HL-60 (cell line): ENCODE results near the gene CDK5RAP1.
"Not testable (repeated sequence)": the region's sequence is repeated elsewhere in the genome, so short reads cannot be mapped to it uniquely, and the experiment has no call there.

Experiments
- DNase-seq, 2 experiments: peaks; one replicate each; pipeline ENCODE4 v3.0.0-alpha.2; 2010 to 2020; ENCODE audit warnings: low read depth in 1 of 2, low spot score in 1 of 2
- H3K27ac ChIP-seq: fragments of 250-450 bp; sonication (Bioruptor Pico); replicated peaks from 2 replicates; pipeline ENCODE4 v1.5.1; 2020; ENCODE audit warnings: mild to moderate bottlenecking, moderate library complexity
- H3K27me3 ChIP-seq: fragments of 250-450 bp; sonication (Bioruptor Pico); 2 replicates; pipeline ENCODE4 v1.5.1; 2021; ENCODE audit warnings: mild to moderate bottlenecking, moderate library complexity; ENCODE audit not compliant: insufficient read depth, poor library complexity, severe bottlenecking
- H3K4me3 ChIP-seq: replicated peaks from 2 replicates; pipeline ENCODE4 v1.5.1; 2011; ENCODE audit warnings: mild to moderate bottlenecking, control low read depth, low read length; ENCODE audit not compliant: insufficient read depth
- GABPA ChIP-seq: IDR thresholded peaks from 2 replicates; pipeline ENCODE4 v1.6.1; 2012; ENCODE audit warnings: low read depth
- POLR2AphosphoS5 ChIP-seq: IDR thresholded peaks from 2 replicates; pipeline ENCODE4 v1.6.1; 2012; ENCODE audit warnings: low read depth
- SPI1 ChIP-seq: IDR thresholded peaks from 2 replicates; pipeline ENCODE4 v1.6.1; 2012; ENCODE audit warnings: low read depth, mild to moderate bottlenecking, borderline replicate concordance
- TF ChIP-seq, protein P1 (sequence below): IDR thresholded peaks from one replicate; pipeline ENCODE4 v1.5.1; 2011; ENCODE audit warnings: low read length, control low read depth, inconsistent platforms; ENCODE audit not compliant: insufficient read depth
- TF ChIP-seq, protein P2 (sequence below): IDR thresholded peaks from 2 replicates; pipeline ENCODE4 v1.6.1; 2012; ENCODE audit warnings: low read depth; ENCODE audit not compliant: insufficient replicate concordance

Gene CDK5RAP1

GRCh38 chr20:33431797-33432381 is 30.6 kb upstream of the CDK5RAP1 start:
- DNase-seq = no peak
- Histone ChIP-seq H3K27ac (no peak overlapping the region), H3K27me3 (no peaks in the 10 kb centered on the region), H3K4me3 (no peak overlapping the region)
- no peak for TF ChIP-seq SPI1
- TF ChIP-seq, protein P1, sequence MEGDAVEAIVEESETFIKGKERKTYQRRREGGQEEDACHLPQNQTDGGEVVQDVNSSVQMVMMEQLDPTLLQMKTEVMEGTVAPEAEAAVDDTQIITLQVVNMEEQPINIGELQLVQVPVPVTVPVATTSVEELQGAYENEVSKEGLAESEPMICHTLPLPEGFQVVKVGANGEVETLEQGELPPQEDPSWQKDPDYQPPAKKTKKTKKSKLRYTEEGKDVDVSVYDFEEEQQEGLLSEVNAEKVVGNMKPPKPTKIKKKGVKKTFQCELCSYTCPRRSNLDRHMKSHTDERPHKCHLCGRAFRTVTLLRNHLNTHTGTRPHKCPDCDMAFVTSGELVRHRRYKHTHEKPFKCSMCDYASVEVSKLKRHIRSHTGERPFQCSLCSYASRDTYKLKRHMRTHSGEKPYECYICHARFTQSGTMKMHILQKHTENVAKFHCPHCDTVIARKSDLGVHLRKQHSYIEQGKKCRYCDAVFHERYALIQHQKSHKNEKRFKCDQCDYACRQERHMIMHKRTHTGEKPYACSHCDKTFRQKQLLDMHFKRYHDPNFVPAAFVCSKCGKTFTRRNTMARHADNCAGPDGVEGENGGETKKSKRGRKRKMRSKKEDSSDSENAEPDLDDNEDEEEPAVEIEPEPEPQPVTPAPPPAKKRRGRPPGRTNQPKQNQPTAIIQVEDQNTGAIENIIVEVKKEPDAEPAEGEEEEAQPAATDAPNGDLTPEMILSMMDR = no peak
- TF ChIP-seq GABPA = no peak
- TF ChIP-seq POLR2AphosphoS5 = no peak
- TF ChIP-seq, protein P2, sequence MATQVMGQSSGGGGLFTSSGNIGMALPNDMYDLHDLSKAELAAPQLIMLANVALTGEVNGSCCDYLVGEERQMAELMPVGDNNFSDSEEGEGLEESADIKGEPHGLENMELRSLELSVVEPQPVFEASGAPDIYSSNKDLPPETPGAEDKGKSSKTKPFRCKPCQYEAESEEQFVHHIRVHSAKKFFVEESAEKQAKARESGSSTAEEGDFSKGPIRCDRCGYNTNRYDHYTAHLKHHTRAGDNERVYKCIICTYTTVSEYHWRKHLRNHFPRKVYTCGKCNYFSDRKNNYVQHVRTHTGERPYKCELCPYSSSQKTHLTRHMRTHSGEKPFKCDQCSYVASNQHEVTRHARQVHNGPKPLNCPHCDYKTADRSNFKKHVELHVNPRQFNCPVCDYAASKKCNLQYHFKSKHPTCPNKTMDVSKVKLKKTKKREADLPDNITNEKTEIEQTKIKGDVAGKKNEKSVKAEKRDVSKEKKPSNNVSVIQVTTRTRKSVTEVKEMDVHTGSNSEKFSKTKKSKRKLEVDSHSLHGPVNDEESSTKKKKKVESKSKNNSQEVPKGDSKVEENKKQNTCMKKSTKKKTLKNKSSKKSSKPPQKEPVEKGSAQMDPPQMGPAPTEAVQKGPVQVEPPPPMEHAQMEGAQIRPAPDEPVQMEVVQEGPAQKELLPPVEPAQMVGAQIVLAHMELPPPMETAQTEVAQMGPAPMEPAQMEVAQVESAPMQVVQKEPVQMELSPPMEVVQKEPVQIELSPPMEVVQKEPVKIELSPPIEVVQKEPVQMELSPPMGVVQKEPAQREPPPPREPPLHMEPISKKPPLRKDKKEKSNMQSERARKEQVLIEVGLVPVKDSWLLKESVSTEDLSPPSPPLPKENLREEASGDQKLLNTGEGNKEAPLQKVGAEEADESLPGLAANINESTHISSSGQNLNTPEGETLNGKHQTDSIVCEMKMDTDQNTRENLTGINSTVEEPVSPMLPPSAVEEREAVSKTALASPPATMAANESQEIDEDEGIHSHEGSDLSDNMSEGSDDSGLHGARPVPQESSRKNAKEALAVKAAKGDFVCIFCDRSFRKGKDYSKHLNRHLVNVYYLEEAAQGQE = no peak

DNA sequence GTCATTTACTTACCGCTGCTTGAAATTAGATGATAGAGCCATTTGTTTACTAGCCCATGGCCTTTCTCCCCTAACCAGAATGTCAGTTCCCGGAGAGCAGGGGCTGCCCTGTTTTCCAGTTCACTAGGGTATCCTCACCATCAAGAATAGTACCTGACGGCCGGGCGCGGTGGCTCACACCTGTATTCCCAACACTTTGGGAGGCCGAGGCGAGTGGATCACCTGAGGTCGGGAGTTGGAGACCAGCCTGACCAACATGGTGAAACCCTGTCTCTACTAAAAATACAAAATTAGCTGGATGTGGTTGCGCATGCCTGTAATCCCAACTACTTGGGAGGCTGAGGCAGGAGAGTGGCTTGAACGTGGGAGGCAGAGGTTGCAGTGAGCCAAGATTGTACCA is 22.6 kb upstream of the CDK5RAP1 start:
- H3K4me3 ChIP-seq, DNase-seq, H3K27ac ChIP-seq, H3K27me3 ChIP-seq: not testable (repeated sequence)

DNA sequence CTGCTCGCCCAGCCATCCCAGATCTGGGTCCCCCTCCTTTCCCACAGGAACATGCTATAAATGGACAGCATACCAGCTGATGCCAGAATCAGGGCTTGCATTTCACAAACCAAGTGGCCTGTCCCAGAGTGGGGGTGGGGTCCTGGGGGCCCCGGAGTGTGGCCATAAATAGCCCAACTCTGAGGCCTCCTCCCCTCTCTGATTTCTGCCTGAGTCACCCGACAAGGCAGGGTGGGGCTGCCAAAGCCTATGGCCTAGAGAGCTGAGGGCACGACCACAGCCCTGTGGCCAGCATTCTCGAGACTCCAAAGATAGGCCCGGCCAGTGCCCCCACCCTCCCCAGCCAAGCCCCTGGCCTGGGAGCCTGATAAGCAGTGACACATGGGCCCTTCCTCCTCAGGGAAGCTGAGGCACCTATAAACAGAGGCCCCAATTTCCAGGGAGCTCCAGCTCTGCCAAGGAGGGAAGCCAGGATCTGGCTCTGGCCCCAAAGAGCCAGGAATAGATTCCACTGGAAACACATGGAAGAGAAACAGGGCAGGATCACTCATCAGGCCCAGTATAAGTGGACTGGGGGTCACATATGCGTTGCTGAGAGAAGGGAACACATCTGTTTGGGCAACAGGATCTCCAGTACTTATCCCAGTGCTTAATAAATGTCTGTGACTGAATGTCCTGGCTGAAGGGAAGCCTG is 22.0 kb upstream of the CDK5RAP1 start:
- H3K27ac ChIP-seq = no peak overlapping the region
- H3K4me3 ChIP-seq = no peak overlapping the region
- TF ChIP-seq, protein P1 = no peak
- no peak for TF ChIP-seq SPI1
- TF ChIP-seq, protein P2 = no peak
- no peak for TF ChIP-seq GABPA
- no peak for TF ChIP-seq POLR2AphosphoS5
- H3K27me3 ChIP-seq = no peaks in the 10 kb centered on the region
- no peak for DNase-seq

DNA sequence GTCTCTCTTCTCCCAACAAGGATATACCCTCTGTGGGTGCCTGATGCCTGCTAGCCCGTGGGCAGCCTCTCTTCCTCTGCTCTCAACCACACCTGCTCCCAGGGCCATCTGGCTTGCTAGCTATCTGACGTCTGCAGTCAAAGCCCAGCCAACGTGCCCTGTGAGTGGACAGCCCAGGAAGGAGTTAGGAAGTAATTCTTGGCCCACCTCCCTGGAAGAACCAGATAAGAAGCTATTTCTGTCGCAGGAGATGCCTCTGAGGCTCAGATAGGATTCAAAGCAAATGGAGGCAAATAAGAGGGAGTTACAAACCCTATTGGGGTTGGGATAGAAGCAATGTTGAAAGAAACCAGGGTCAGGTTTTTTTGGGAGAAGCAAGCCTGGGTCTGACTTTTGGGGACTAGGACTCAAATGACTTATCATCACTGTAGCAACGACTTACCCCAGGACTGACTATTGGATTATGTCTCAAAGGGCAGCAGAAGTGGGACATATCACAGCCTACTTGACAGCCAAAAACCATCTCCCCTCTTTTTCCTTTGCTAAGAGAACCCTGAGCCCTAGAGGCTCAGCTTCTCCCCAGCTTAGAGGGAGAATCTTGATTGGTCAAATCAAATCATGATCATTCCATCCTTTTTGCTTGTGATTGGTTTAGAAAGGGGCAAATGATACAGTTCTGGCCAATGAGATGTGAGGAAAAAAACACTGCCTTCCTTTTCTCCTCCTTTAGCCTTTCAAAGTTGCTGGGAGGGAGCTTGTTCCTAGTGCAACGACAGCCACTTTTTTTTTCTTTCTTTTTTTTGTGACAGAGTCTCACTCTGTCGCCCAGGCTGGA is 18.0 kb upstream of the CDK5RAP1 start:
- DNase-seq = no peak
- H3K27ac ChIP-seq = no peak overlapping the region
- H3K4me3 ChIP-seq = no peak overlapping the region
- H3K27me3 ChIP-seq = no peaks in the 10 kb centered on the region
- TF ChIP-seq SPI1 = no peak
- no peak for TF ChIP-seq GABPA
- no peak for TF ChIP-seq POLR2AphosphoS5
- TF ChIP-seq, protein P2 = no peak
- TF ChIP-seq, protein P1 = no peak
